Thyroid gland (tissue), 4 donors: ENCODE results near the gene ACSM2A.
"Not testable (repeated sequence)": the region's sequence is repeated elsewhere in the genome, so short reads cannot be mapped to it uniquely, and the experiment has no call there.

Experiments used
- CTCF ChIP-seq, 6 experiments: fragments of 200-600 bp in 3 of 6; fragments of 450-650 bp in 3 of 6; sonication (generic) in 3 of 6; IDR thresholded peaks; one replicate each; pipeline ENCODE4 v1.5.1; 2016 to 2019; ENCODE audit warnings: antibody characterized with exemption in 6 of 6, mild to moderate bottlenecking in 2 of 6, inconsistent platforms in 1 of 6, moderate library complexity in 1 of 6
- POLR2A ChIP-seq, 2 donors: fragments of 450-650 bp; IDR thresholded peaks; one replicate each; pipeline ENCODE4 v1.6.1; 2017; ENCODE audit warnings: antibody characterized with exemption in 2 of 2, mild to moderate bottlenecking in 2 of 2, moderate library complexity in 1 of 2

- not testable (repeated sequence) for TF ChIP-seq CTCF, POLR2A (IDR thresholded peaks at IDR 0.05)
Measured at GRCh38 chr16:20531795-20532194, 80.5 kb downstream of the ACSM2A start.
